ENCODE data around the gene NHERF2. TPM values are rescaled to one million over a fixed set of nuclear protein-coding genes. Genes with fewer than 3 reads are reported as not detected.

The NHERF2 gene
- total and polyA plus RNA-seq, 9 of the 15 experiments (the other 6 are each of a cell fraction or from before 2014, with no cell fraction given) = 0.15 to 42.0 (median 12.5) TPM

DNA sequence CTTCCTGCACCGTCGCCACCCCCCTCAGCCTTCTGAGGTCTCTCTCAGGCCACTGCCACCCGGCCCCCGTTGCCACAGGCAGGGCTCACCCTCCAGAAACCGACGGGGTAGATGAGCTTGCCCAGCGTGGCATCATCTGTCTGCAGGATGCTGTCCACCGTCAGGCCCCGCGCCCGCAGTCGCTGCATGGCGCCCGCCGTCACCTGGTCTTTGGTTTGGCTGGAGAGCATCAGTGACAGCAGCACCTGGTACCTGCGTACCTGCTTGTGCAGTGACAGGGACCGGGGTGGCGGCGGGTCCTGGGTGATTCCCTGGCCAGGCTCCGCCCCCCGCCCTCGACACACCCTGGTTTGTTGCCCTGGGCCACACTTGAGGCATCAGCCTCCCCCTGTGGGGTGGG, 17.8 kb downstream of the NHERF2 start:
- Histone ChIP-seq H3K27me3 (ENCODE audit: control insufficient read depth in 2 of 2, insufficient read depth in 2 of 2, low read length in 2 of 2) (no peaks in the 10 kb centered on the region), H3K9ac (ENCODE audit: insufficient read depth in 1 of 2, low read depth in 2 of 2, low read length in 2 of 2) (no peak overlapping the region), H3K27ac (ENCODE audit: extremely low read depth, low read depth, low read length) (no peak overlapping the region), H3K4me2 (ENCODE audit: insufficient read depth, low read length) (no peak overlapping the region), H3K9me3 (replicated peaks; ENCODE audit: control insufficient read depth, insufficient read depth, low read depth, low read length) (no peaks in the 10 kb centered on the region), H2AFZ (ENCODE audit: low read depth, low read length) (no peak overlapping the region), H3K4me3 (no peak overlapping the region), H3K4me1 (replicated peaks in 1 of 2; ENCODE audit: control insufficient read depth in 2 of 2, insufficient read depth in 2 of 2, low read length in 2 of 2) (peaks cover 11 to 82% of the 10 kb centered on the region in 2 experiments; a peak in 4 of 5 replicates), H3K36me3 (ENCODE audit: control insufficient read depth, insufficient read depth, low read length) (peaks cover 23% of the 10 kb centered on the region; the same call in 1 of the 3 replicates), H3K79me2 (ENCODE audit: control insufficient read depth, insufficient read depth, low read length) (peaks cover 20% of the 10 kb centered on the region), H4K20me1 (replicated peaks; ENCODE audit: control insufficient read depth, insufficient read depth, low read length) (no peaks in the 10 kb centered on the region), H3K9me1 (ENCODE audit: control insufficient read depth, insufficient read depth, low read length) (no peaks in the 10 kb centered on the region)
- ATAC-seq (no peak), FAIRE-seq (no peak), DNase-seq (ENCODE audit: extremely low read depth in 1 of 4, low spot score in 3 of 4) (no peak)
- POLR2A ChIA-PET = interaction anchor here (1.0 kb wide), 1 partner anchor 13 kb away, joined by 3 read pairs; no protein-coding TSS in a partner anchor
- in situ Hi-C loops (cut with MboI) = no loop called here
- 91% methylated on average over 9 of the region's 22 CpGs for WGBS (ENCODE audit: insufficient coverage, low coverage, missing lambda C conversion rate)
- no TSS peak for BruUV-seq (replicated peaks)
- TF ChIP-seq HMG20A (CRISPR knock-in tag; conservative IDR thresholded peaks at IDR 0.05) = no peak
- TF ChIP-seq ZNF253 (CRISPR knock-in tag; conservative IDR thresholded peaks at IDR 0.05) = no peak
- TF ChIP-seq, protein P1, sequence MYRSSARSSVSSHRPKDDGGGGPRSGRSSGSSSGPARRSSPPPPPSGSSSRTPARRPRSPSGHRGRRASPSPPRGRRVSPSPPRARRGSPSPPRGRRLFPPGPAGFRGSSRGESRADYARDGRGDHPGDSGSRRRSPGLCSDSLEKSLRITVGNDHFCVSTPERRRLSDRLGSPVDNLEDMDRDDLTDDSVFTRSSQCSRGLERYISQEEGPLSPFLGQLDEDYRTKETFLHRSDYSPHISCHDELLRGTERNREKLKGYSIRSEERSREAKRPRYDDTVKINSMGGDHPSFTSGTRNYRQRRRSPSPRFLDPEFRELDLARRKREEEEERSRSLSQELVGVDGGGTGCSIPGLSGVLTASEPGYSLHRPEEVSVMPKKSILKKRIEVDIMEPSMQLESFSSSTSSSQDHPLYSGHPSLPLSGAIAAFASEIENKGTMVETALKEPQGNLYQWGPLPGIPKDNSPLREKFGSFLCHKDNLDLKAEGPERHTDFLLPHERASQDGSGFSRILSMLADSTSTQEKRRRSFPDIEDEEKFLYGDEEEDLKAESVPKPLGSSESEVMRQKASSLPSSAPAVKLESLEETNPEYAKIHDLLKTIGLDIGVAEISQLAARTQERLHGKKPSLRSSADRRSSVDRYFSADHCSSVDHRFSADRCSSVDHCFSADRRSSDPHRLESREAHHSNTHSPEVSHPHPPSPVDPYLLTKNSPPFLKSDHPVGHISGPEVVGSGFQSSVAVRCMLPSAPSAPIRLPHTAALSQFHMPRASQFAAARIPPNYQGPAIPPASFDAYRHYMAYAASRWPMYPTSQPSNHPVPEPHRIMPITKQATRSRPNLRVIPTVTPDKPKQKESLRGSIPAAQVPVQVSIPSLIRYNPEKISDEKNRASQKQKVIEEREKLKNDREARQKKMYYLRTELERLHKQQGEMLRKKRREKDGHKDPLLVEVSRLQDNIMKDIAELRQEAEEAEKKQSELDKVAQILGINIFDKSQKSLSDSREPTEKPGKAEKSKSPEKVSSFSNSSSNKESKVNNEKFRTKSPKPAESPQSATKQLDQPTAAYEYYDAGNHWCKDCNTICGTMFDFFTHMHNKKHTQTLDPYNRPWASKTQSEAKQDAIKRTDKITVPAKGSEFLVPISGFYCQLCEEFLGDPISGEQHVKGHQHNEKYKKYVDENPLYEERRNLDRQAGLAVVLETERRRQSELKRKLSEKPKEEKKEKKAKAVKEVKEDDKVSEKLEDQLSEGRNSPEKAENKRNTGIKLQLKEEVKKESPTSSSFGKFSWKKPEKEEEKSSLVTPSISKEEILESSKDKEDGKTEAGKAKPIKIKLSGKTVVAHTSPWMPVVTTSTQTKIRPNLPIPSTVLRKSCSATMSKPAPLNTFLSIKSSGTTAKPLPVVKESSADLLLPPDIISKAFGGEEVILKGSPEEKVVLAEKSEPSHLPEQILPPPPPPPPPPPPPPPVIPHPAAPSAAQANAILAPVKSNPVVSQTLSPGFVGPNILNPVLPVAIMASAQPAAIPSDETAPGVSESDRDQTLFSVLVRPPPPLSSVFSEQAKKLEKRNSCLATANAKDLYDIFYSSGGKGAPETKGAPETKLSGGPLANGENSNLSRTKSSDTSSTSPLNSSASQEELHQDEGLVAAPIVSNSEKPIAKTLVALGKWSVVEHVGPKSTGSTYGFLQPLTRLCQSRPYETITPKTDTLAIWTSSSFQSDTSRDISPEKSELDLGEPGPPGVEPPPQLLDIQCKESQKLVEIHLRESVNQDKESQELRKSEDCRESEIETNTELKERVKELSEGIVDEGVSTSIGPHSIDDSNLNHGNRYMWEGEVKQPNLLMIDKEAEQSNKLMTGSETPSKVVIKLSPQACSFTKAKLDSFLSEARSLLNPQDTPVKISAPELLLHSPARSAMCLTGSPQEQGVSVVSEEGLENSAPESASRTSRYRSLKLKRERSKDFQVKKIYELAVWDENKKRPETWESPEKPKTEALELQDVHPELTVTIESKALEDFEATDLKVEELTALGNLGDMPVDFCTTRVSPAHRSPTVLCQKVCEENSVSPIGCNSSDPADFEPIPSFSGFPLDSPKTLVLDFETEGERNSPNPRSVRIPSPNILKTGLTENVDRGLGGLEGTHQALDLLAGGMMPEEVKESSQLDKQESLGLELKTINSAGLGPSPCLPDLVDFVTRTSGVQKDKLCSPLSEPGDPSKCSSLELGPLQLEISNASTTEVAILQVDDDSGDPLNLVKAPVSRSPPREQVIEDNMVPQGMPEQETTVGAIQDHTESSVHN (IDR thresholded peaks at IDR 0.05; ENCODE audit: borderline replicate concordance in 1 of 2, low read depth in 1 of 2) = no peak
- TF ChIP-seq, protein P2, sequence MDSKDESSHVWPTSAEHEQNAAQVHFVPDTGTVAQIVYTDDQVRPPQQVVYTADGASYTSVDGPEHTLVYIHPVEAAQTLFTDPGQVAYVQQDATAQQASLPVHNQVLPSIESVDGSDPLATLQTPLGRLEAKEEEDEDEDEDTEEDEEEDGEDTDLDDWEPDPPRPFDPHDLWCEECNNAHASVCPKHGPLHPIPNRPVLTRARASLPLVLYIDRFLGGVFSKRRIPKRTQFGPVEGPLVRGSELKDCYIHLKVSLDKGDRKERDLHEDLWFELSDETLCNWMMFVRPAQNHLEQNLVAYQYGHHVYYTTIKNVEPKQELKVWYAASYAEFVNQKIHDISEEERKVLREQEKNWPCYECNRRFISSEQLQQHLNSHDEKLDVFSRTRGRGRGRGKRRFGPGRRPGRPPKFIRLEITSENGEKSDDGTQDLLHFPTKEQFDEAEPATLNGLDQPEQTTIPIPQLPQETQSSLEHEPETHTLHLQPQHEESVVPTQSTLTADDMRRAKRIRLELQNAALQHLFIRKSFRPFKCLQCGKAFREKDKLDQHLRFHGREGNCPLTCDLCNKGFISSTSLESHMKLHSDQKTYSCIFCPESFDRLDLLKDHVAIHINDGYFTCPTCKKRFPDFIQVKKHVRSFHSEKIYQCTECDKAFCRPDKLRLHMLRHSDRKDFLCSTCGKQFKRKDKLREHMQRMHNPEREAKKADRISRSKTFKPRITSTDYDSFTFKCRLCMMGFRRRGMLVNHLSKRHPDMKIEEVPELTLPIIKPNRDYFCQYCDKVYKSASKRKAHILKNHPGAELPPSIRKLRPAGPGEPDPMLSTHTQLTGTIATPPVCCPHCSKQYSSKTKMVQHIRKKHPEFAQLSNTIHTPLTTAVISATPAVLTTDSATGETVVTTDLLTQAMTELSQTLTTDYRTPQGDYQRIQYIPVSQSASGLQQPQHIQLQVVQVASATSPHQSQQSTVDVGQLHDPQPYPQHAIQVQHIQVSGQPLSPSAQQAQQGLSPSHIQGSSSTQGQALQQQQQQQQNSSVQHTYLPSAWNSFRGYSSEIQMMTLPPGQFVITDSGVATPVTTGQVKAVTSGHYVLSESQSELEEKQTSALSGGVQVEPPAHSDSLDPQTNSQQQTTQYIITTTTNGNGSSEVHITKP (IDR thresholded peaks at IDR 0.05; ENCODE audit: partially characterized antibody) = no peak
- CTCF ChIA-PET (ENCODE audit: low intra/inter-chr PET ratio) = no interaction called here
- intact Hi-C loops (cut with micrococcal nuclease) = no loop called here

Data from K562 (cell line).